Measurements from ENCODE around the gene SLC38A9.

DNA sequence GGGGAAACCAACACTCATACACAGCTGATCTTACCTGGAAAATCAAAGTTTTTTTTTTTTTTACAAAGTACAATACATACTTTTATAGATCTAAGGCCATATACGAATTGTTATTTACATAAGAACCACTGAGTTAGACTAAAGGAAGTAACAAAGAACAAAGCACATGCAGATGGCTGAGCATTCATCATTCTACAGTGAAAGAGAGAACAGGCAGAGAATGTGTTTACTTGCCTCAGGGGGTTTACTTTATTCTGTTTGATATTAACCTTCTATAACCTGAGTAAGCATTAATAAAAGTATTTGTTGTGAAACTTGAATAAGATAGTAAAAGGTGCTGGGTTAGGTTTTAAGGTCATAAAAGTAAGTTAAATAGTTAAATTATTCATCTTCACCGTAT lies 54.7 kb downstream of the SLC38A9 start:
- TF ChIP-seq TAF1 (conservative IDR thresholded peaks at IDR 0.05) = no peak
- TF ChIP-seq, protein P1, sequence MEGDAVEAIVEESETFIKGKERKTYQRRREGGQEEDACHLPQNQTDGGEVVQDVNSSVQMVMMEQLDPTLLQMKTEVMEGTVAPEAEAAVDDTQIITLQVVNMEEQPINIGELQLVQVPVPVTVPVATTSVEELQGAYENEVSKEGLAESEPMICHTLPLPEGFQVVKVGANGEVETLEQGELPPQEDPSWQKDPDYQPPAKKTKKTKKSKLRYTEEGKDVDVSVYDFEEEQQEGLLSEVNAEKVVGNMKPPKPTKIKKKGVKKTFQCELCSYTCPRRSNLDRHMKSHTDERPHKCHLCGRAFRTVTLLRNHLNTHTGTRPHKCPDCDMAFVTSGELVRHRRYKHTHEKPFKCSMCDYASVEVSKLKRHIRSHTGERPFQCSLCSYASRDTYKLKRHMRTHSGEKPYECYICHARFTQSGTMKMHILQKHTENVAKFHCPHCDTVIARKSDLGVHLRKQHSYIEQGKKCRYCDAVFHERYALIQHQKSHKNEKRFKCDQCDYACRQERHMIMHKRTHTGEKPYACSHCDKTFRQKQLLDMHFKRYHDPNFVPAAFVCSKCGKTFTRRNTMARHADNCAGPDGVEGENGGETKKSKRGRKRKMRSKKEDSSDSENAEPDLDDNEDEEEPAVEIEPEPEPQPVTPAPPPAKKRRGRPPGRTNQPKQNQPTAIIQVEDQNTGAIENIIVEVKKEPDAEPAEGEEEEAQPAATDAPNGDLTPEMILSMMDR (IDR thresholded peaks at IDR 0.05; ENCODE audit: low read depth, low read length, missing input control) = no peak
- no peak for TF ChIP-seq SP1 (IDR thresholded peaks at IDR 0.05)
- TF ChIP-seq, protein P2, sequence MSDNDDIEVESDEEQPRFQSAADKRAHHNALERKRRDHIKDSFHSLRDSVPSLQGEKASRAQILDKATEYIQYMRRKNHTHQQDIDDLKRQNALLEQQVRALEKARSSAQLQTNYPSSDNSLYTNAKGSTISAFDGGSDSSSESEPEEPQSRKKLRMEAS (IDR thresholded peaks at IDR 0.05) = no peak
- TF ChIP-seq HNF4G (IDR thresholded peaks at IDR 0.05) = no peak
- no peak for TF ChIP-seq RAD21 (IDR thresholded peaks at IDR 0.05)
- TF ChIP-seq, protein P3, sequence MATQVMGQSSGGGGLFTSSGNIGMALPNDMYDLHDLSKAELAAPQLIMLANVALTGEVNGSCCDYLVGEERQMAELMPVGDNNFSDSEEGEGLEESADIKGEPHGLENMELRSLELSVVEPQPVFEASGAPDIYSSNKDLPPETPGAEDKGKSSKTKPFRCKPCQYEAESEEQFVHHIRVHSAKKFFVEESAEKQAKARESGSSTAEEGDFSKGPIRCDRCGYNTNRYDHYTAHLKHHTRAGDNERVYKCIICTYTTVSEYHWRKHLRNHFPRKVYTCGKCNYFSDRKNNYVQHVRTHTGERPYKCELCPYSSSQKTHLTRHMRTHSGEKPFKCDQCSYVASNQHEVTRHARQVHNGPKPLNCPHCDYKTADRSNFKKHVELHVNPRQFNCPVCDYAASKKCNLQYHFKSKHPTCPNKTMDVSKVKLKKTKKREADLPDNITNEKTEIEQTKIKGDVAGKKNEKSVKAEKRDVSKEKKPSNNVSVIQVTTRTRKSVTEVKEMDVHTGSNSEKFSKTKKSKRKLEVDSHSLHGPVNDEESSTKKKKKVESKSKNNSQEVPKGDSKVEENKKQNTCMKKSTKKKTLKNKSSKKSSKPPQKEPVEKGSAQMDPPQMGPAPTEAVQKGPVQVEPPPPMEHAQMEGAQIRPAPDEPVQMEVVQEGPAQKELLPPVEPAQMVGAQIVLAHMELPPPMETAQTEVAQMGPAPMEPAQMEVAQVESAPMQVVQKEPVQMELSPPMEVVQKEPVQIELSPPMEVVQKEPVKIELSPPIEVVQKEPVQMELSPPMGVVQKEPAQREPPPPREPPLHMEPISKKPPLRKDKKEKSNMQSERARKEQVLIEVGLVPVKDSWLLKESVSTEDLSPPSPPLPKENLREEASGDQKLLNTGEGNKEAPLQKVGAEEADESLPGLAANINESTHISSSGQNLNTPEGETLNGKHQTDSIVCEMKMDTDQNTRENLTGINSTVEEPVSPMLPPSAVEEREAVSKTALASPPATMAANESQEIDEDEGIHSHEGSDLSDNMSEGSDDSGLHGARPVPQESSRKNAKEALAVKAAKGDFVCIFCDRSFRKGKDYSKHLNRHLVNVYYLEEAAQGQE (IDR thresholded peaks at IDR 0.05) = no peak
- TF ChIP-seq, protein P4, sequence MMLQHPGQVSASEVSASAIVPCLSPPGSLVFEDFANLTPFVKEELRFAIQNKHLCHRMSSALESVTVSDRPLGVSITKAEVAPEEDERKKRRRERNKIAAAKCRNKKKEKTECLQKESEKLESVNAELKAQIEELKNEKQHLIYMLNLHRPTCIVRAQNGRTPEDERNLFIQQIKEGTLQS (IDR thresholded peaks at IDR 0.05) = no peak
- no peak for TF ChIP-seq EGR1 (IDR thresholded peaks at IDR 0.05; ENCODE audit: low read depth in 2 of 2)

Measured in liver (tissue), 3 donors.